ENCODE data around the gene PIGM. TPM values are rescaled to one million over a fixed set of nuclear protein-coding genes. Genes with fewer than 3 reads are reported as not detected.

The PIGM gene
- total RNA-seq, 2 donors from 2014 or later: 5.0 to 6.8 TPM

GRCh38 chr1:160030657-160031364 lies 979 bp downstream of the PIGM start:
- peaks cover 2 to 34% of the 10 kb centered on the region in 2 donors for H3K4me1 ChIP-seq (ENCODE audit: control insufficient read depth in 1 of 2, low read depth in 2 of 2)
- peak overlapping the region; percentile 87 for H3K4me3 ChIP-seq
- H3K36me3 ChIP-seq: no peaks in the 10 kb centered on the region
- H3K27me3 ChIP-seq (replicated peaks; ENCODE audit: insufficient read depth): no peaks in the 10 kb centered on the region
- no peak for ATAC-seq (ENCODE audit: insufficient number of reproducible peaks, low FRiP score, low read depth)
- no peaks in the 10 kb centered on the region for H3K9me3 ChIP-seq
- DNase-seq (ENCODE audit: low spot score): no peak
- peak overlapping the region; percentile 61 to 63 for H3K27ac ChIP-seq
- TF ChIP-seq CTCF (IDR thresholded peaks at IDR 0.05): no peak

- no peak overlapping the region for H3K27ac ChIP-seq
- no peaks in the 10 kb centered on the region for H3K36me3 ChIP-seq
- H3K4me1 ChIP-seq (ENCODE audit: control insufficient read depth in 1 of 2, low read depth in 2 of 2): peaks cover 2 to 42% of the 10 kb centered on the region in 2 donors
- no peak for DNase-seq (ENCODE audit: low spot score)
- no peak for ATAC-seq (ENCODE audit: insufficient number of reproducible peaks, low FRiP score, low read depth)
- no peak overlapping the region for H3K4me3 ChIP-seq
- H3K27me3 ChIP-seq (replicated peaks; ENCODE audit: insufficient read depth): no peaks in the 10 kb centered on the region
- no peaks in the 10 kb centered on the region for H3K9me3 ChIP-seq
- TF ChIP-seq CTCF (IDR thresholded peaks at IDR 0.05): no peak
These were observed 3.4 kb downstream of the PIGM start for GRCh38 chr1:160028426-160028825.

- no peak overlapping the region for H3K4me3 ChIP-seq
- H3K27me3 ChIP-seq (replicated peaks; ENCODE audit: insufficient read depth): no peaks in the 10 kb centered on the region
- no peak overlapping the region for H3K27ac ChIP-seq
- H3K9me3 ChIP-seq: no peaks in the 10 kb centered on the region
- no peak for TF ChIP-seq CTCF (IDR thresholded peaks at IDR 0.05)
- no peak for ATAC-seq (ENCODE audit: insufficient number of reproducible peaks, low FRiP score, low read depth)
- H3K4me1 ChIP-seq (ENCODE audit: control insufficient read depth in 1 of 2, low read depth in 2 of 2): peaks cover 0 to 23% of the 10 kb centered on the region in 2 donors
- DNase-seq (ENCODE audit: low spot score): no peak
- no peaks in the 10 kb centered on the region for H3K36me3 ChIP-seq
These were observed 6.5 kb downstream of the PIGM start for GRCh38 chr1:160025314-160025713.

GRCh38 chr1:160024195-160024905 lies 7.4 kb downstream of the PIGM start:
- Histone ChIP-seq H3K4me1 (ENCODE audit: control insufficient read depth in 1 of 2, low read depth in 2 of 2) (peaks cover 0 to 17% of the 10 kb centered on the region in 2 donors), H3K27me3 (replicated peaks; ENCODE audit: insufficient read depth) (no peaks in the 10 kb centered on the region), H3K27ac (no peak overlapping the region), H3K36me3 (no peaks in the 10 kb centered on the region), H3K4me3 (no peak overlapping the region), H3K9me3 (no peaks in the 10 kb centered on the region)
- no peak for ATAC-seq (ENCODE audit: insufficient number of reproducible peaks, low FRiP score, low read depth)
- no peak for DNase-seq (ENCODE audit: low spot score)
- no peak for TF ChIP-seq CTCF (IDR thresholded peaks at IDR 0.05)

Data from thoracic aorta (tissue), 2 donors.